Measurements from ENCODE around the gene NEURL2.

The NEURL2 gene

GRCh38 chr20:45896641-45897161 lies 5.7 kb upstream of the NEURL2 start:
- CTCF ChIA-PET: interaction anchor here (0.8 to 1.7 kb wide), 3 partner anchors 9 to 117 kb away, joined by 3 to 5 read pairs (median 4); no protein-coding TSS in a partner anchor
- DNase-seq (ENCODE audit: low read depth, low spot score): no peak
- TF ChIP-seq, protein P1, sequence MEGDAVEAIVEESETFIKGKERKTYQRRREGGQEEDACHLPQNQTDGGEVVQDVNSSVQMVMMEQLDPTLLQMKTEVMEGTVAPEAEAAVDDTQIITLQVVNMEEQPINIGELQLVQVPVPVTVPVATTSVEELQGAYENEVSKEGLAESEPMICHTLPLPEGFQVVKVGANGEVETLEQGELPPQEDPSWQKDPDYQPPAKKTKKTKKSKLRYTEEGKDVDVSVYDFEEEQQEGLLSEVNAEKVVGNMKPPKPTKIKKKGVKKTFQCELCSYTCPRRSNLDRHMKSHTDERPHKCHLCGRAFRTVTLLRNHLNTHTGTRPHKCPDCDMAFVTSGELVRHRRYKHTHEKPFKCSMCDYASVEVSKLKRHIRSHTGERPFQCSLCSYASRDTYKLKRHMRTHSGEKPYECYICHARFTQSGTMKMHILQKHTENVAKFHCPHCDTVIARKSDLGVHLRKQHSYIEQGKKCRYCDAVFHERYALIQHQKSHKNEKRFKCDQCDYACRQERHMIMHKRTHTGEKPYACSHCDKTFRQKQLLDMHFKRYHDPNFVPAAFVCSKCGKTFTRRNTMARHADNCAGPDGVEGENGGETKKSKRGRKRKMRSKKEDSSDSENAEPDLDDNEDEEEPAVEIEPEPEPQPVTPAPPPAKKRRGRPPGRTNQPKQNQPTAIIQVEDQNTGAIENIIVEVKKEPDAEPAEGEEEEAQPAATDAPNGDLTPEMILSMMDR (IDR thresholded peaks at IDR 0.05; ENCODE audit: insufficient read depth, low read length, missing control alignments): no peak
- no peak overlapping the region for H3K4me3 ChIP-seq (ENCODE audit: low read depth, low read length)
- POLR2A ChIA-PET: interaction anchor here (0.8 kb wide), 1 partner anchor 9 kb away, joined by 5 read pairs; no protein-coding TSS in a partner anchor

- POLR2A ChIA-PET: no interaction called here
- no peak for DNase-seq (ENCODE audit: low read depth, low spot score)
- TF ChIP-seq, protein P1 (IDR thresholded peaks at IDR 0.05; ENCODE audit: insufficient read depth, low read length, missing control alignments): no peak
- CTCF ChIA-PET: interaction anchor here (1.3 kb wide), 1 partner anchor 15 kb away, joined by 3 read pairs; no protein-coding TSS in a partner anchor
- H3K4me3 ChIP-seq (ENCODE audit: low read depth, low read length): no peak overlapping the region
These were observed 3.8 kb upstream of the NEURL2 start for GRCh38 chr20:45894797-45895196.

DNA sequence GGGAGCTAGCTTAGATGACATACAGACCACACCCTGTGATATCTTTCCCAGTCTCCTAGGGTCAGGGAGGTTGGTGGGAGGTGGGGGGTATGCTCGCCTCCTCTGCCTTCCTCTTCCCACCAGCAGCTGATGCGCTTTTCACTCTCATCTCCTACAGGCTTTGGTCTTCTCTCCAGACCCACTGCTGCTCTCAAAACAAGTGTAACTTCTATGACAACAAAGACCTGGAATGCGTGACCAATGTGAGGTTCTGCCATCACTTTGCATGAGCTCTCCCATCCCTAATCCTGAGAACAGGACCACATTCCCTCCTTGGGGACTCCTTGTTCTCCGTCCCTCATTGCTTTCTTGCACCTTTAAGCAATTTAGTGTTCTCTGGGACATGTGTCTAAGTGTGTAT lies 2.8 kb upstream of the NEURL2 start:
- no peak overlapping the region for H3K4me3 ChIP-seq (ENCODE audit: low read depth, low read length)
- TF ChIP-seq, protein P1 (IDR thresholded peaks at IDR 0.05; ENCODE audit: insufficient read depth, low read length, missing control alignments): no peak
- no peak for DNase-seq (ENCODE audit: low read depth, low spot score)
- CTCF ChIA-PET: interaction anchor here (1.2 to 1.3 kb wide), 2 partner anchors 16 to 43 kb away, joined by 3 read pairs; no protein-coding TSS in a partner anchor
- POLR2A ChIA-PET: interaction anchor here (1.2 kb wide), 1 partner anchor 8 kb away, joined by 4 read pairs; no protein-coding TSS in a partner anchor

- TF ChIP-seq, protein P1 (IDR thresholded peaks at IDR 0.05; ENCODE audit: insufficient read depth, low read length, missing control alignments): no peak
- POLR2A ChIA-PET: interaction anchor here (1.2 to 1.6 kb wide), 3 partner anchors 9 to 40 kb away, joined by 3 to 8 read pairs (median 4); no protein-coding TSS in a partner anchor
- H3K4me3 ChIP-seq (ENCODE audit: low read depth, low read length): peak overlapping the region; percentile 23; the same call in 1 of the 2 replicates
- DNase-seq (ENCODE audit: low read depth, low spot score): no peak
- CTCF ChIA-PET: interaction anchor here (0.6 to 5.3 kb wide), 10 partner anchors 7 to 94 kb away, joined by 3 to 50 read pairs (median 6); partner anchors contain the start of gene ZSWIM1
These were observed 2.0 kb upstream of the NEURL2 start for GRCh38 chr20:45892828-45893500.

DNA sequence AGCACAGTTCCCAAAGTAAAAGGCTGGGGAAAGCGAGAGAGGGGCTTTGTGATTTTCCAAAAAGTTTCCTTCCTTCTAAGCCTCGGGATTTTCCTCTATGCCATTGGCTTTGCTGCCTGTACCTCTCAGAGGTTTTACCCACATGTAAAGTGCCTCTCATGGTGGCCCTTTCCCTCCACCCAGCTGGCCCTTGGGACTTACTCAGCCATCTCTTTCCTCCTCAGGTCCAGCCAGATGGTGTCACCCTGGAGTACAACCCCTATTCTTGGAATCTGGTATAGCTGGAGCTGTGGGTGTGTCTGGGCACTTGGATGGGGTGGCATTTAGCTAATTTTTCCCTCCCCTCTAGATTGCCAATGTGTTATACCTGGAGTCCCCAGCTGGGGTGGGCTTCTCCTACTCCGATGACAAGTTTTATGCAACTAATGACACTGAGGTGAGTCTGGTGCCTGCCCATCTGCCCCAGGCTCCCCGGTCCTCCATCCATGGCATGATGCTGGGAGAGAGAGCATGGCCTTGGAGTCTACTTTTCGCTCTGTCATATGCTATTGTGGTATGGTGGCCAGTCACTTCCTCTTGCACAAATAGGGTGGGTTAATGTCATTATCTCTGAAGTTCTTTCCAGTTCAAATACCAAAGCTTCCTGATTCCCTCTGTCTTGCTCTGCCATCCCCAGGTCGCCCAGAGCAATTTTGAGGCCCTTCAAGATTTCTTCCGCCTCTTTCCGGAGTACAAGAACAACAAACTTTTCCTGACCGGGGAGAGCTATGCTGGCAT lies 1.2 kb upstream of the NEURL2 start:
- POLR2A ChIA-PET: interaction anchor here (0.6 to 1.6 kb wide), 4 partner anchors 8 to 41 kb away, joined by 3 to 8 read pairs (median 3); no protein-coding TSS in a partner anchor
- H3K4me3 ChIP-seq (ENCODE audit: low read depth, low read length): peak overlapping the region; percentile 80
- TF ChIP-seq, protein P1 (IDR thresholded peaks at IDR 0.05; ENCODE audit: insufficient read depth, low read length, missing control alignments): peak; percentile 27
- no peak for DNase-seq (ENCODE audit: low read depth, low spot score)
- CTCF ChIA-PET: interaction anchor here (0.6 to 5.3 kb wide), 11 partner anchors 7 to 93 kb away, joined by 3 to 50 read pairs (median 6); partner anchors contain the start of gene ZSWIM1
